GM18858 (cell line): ENCODE data around the gene CDH23.

Experiments used
- ATAC-seq: cut with Tn5 transposase; IDR thresholded peaks from one replicate; pipeline ENCODE4 v1.9.1; 2021; ENCODE audit not compliant: unreplicated experiment

CDH23 gene

DNA sequence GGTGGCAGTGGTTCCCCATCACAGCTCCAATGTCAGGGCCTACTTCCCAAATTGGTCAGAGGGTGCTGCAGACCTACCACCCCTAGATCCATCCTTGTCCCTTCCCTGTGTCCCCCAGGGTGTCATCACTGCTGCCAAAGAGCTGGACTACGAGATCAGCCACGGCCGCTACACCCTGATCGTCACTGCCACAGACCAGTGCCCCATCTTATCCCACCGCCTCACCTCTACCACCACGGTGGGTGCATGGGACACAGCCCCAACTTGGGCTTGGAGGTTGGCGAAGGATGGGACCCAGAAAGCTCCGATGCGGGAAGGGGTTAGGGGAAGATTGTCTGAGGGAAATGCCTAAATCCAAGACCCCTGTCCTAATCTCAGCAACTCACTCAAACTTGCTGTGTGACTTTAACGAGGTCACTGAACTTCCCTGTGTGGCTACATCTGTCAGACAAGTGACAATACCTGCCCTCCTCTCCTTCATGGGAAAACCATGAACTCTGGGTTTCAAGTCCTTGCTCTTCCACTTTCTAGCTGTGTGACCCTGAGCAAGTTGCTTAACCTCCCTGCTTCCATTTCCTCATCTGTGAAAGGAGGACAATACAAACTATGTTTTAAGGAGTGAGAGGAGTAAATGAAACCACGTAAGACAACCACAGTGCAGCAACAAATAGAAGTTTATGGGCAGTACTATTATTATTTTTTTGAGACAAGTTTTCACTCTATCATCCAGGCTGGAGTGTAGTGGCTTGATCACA, 381.5 kb downstream of the CDH23 start:
- no peak for ATAC-seq

GRCh38 chr10:71779641-71780040, 382.9 kb downstream of the CDH23 start:
- no peak for ATAC-seq

DNA sequence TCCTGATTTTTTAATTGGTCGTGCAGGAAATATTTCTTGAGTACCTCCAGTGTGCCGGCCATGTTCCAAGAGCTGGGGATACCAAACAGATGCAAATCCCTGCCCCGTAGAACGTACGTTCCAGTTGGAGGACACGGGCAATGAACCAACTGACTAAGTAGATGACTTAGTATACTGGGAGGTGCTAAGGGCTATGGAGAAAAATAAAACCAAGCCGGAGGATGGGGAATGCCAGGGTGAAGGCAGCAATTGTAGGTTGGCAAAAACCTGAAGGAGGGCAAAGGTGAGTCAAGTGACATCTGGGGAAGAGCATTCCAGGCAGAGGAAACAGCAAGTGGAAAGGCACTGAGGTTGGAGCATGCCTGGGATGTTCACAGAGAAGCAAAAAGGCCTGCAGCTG, 383.4 kb downstream of the CDH23 start:
- no peak for ATAC-seq

DNA sequence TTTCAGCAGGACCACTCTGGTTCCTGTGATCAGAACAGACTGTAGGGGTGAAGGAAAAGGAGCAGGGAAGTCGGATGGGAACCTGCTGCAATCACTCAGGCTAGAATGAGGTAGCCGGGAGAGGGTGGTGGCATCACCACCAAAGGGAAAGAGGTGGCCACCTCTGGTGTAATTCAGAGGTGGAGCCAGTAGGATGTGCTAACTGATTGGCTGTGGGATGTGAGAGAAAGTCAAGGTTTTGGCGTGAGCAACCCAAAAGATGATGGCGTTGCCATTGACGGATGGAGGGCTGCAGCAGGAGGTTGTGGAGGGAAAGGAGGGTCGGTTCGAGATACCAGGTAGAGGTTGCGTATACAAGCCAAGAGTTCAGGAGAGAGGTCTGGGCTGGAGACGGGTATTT, 384.0 kb downstream of the CDH23 start:
- no peak for ATAC-seq

DNA sequence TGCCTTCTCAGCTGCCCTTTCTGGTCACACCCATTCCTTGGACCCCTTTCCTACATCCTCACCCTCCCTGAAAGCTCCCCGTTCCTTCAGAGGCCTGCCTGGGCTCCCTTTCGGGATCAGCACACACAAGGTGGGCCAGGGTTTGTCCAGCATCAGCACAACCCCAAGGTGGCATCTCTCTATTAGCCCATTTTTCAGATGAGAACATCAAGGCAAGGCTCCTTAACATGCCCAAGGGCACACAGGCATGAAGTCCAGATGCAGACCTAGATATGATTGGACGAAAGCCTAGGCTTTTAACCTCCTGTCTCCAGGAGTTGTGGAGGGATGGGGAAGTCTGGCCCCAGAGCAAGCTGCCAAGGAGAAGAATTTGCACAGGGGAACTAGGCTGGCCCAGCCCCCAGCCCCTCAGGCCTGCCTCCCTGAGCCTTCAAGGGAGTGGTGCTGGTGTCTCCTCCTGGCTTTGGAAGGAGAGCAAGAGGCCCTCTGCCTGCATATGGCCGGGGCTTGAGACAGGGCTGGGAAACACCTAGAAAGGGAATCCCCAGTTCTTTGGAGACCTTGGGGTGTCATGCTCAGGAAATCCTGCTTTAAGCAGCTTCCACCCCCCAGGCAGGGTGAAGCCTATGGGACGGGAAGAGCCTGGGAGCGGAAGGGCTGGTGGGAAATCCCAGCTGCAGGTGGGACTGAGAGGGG, 385.6 kb downstream of the CDH23 start:
- ATAC-seq: no peak

DNA sequence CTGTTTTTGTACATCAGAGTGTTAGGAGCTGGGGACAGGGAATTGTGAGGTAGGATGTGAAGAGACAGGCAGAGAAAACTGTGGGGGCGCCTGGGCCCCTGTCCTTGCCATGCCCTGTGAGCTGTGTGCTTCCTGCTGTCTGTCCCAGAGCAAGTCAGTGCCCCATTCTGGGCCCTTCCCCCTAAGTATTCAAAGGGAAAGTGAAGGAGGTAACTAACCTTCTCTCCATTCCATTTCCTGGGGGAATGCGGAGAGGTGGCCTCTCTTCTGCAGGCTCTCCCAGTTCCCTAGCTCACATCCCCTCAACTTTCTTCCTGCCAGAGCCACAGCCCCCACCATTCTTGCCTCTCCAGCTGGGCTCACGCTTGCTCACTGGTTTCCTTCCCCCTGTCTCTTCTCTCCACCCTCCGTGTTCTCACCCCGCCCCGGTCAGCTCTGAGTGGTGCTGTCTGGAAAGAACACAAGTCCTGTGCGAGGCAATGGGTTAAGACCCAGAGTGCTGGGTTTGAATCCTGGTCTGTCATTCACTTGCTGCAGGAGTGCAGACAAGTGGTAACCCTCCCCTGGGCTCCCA, 386.3 kb downstream of the CDH23 start:
- ATAC-seq: no peak

GRCh38 chr10:71783917-71784678, 387.4 kb downstream of the CDH23 start:
- no peak for ATAC-seq

DNA sequence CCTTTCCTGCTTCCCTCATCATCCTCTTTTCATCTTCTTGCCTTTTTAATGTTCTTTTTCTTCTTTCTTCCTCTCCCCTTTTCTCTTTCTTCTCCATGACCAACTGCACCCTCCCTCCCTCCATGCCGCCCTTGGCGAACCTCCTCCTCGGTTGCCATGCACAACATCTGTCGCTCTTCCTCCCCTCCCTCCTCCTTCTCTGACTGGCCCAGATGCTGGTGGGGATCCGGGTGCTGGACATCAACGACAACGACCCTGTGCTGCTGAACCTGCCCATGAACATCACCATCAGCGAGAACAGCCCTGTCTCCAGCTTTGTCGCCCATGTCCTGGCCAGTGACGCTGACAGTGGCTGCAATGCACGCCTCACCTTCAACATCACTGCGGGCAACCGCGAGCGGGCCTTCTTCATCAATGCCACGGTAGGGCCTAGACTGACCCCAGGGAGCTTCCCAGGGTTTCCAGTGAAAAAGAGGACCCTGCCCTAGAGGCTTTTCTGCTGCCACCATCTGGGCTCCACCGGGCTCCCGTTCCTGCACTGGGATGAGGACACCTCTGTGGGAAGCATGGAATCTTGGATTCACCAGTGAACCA, 388.1 kb downstream of the CDH23 start:
- no peak for ATAC-seq

DNA sequence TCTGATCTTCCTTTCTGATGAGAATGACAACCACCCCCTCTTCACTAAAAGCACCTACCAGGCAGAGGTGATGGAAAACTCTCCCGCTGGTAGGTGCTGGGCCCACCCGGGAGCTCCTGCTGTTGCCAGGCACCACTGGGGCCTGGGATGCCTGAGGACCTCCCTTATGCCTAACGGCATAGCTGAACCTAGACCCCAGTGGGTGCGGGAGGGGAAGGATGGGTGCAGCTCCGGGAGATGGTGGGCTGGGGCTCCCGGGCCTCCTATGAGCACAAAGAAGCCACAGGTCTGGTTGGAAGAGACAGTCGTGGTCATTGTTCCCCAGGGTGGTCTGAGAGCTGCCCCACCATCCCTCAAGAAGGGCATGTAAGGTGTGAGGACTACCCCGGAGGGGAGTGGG, 392.2 kb downstream of the CDH23 start:
- ATAC-seq: no peak

GRCh38 chr10:71789871-71790270, 393.2 kb downstream of the CDH23 start:
- no peak for ATAC-seq

DNA sequence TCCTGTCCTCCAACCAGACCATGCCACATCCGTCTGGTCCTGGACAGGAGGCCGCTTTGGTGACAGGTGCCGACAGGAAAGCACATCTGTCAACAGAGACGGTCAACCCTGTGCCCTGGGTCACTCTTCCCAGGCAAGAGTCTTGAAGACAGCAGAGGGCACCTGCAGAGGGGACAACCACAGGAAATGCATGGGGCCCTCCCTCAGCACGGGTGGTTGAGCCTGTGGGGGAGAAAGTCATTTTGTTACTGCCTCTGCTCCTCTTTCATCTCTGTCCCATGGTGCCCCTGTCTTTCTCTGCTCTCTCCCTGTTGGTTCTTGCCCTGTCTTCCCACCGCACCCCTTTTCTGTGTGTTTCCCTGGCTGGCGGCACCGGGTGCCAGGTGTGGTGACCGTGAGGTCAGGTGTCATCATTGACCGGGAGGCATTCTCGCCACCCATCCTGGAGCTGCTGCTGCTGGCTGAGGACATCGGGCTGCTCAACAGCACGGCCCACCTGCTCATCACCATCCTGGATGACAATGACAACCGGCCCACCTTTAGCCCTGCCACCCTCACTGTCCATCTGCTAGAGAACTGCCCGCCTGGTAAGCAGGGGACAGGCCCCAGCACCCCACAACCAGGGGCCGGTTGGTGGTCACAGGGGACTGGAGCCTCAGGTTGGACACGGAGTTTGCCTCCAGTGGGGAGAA, 394.2 kb downstream of the CDH23 start:
- no peak for ATAC-seq

DNA sequence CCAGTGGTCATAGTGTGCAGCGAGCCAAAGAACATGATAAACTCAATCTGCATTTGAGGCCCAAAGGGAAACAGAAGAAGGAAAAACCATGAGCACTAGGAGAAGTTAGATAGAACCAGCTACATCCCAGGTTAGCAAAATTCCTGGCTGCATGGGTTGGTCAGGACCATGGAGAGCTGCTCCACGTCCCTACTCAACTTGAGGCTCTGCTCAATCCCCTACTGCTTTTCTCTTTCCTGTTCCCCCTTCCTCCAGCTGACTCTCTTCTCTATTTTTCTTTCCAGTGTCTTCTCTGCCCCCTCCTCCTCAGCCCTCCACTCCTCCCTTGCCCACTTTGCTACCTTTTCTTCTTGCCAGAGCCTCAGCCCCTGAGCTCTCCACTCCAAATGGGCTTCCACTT, 398.5 kb downstream of the CDH23 start:
- no peak for ATAC-seq

DNA sequence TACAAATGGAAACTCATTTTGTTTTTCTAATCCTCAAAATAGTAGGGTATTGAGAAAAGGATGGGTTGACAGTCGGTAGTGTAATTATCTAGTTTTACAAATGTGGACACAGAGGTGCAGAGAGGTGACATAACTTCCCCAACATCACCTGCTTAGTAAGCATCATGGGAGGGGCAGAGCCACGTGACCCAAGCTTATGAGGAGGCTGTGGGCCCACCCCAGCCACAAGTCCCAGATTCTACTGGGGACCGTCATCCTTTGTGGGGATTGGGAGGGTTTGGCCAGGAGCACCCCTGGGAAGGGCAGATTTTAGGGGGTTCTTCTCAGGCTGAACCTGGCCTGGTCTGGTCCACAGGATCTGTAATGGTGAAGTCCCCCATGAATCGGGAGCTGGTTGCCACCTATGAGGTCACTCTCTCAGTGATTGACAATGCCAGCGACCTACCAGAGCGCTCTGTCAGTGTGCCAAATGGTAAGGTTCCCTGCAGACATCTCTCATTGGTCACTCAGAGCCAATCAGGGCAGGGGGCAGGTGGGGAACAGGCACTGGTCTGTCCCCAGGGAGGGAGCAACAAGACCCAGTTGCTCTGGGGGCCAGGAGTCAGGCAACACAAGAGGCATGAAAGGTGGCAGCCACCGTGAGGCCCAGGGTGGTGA, 400.2 kb downstream of the CDH23 start:
- no peak for ATAC-seq

GRCh38 chr10:71797533-71798307, 401.0 kb downstream of the CDH23 start:
- ATAC-seq: no peak

DNA sequence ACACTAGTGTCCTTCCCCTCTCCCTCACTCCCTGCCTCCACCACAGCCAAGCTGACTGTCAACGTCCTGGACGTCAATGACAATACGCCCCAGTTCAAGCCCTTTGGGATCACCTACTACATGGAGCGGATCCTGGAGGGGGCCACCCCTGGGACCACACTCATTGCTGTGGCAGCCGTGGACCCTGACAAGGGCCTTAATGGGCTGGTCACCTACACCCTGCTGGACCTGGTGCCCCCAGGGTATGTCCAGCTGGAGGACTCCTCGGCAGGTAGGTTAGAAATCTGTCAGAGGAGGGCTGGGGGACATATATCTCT, 401.5 kb downstream of the CDH23 start:
- no peak for ATAC-seq

GRCh38 chr10:71799112-71799511, 402.4 kb downstream of the CDH23 start:
- ATAC-seq: no peak

- no peak for ATAC-seq
Observed at GRCh38 chr10:71799608-71800453, 403.1 kb downstream of the CDH23 start.

- peak; percentile 69 for ATAC-seq
Observed at GRCh38 chr10:71801361-71801760, 404.6 kb downstream of the CDH23 start.

DNA sequence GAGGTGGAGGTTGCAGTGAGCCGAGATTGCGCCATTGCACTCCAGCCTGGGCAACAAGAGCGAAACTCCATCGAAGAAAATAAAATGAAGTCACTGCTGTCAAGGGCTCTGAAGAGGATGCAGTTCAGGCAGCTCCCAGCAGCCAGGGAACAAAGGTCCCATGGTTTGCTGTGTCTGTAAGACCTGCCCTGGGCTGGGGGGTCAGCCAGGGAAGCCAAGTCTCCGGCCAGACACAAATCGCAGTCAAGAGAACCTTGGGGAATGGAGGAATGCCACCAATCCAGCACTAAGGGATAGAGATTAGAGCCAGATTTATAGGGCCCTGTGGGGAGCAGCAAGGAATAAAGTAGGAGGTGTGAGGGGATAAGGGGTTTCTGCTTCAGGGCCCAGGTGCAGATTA, 405.5 kb downstream of the CDH23 start:
- ATAC-seq: no peak
